GM12801 (cell line): ENCODE measurements around the gene WASF3.

Source experiments
- TF ChIP-seq, protein P1 (sequence below): IDR thresholded peaks from one replicate; pipeline ENCODE4 v1.5.1; 2011; ENCODE audit warnings: control low read depth; ENCODE audit not compliant: insufficient read length; ENCODE audit errors: extremely low read depth

Gene WASF3

DNA sequence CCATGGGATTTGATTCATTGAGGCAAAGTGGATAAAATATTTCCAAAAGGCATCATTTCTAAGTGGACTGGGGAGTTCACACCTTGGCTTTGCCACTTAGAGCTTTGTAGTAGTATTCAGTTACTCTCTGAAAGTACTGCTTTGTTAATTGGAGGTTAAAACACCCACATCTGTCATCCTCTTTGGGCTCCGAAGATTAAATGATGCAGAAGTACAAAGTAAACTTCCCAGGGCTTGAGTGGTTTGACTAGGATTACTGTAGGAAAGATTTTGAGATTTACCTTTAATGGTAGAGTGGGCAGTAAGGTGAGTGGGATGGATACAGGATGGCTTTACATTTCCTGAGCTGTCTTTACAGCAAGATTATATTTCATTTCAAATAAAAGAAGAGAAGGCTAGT, 42.4 kb downstream of the WASF3 start:
- TF ChIP-seq, protein P1, sequence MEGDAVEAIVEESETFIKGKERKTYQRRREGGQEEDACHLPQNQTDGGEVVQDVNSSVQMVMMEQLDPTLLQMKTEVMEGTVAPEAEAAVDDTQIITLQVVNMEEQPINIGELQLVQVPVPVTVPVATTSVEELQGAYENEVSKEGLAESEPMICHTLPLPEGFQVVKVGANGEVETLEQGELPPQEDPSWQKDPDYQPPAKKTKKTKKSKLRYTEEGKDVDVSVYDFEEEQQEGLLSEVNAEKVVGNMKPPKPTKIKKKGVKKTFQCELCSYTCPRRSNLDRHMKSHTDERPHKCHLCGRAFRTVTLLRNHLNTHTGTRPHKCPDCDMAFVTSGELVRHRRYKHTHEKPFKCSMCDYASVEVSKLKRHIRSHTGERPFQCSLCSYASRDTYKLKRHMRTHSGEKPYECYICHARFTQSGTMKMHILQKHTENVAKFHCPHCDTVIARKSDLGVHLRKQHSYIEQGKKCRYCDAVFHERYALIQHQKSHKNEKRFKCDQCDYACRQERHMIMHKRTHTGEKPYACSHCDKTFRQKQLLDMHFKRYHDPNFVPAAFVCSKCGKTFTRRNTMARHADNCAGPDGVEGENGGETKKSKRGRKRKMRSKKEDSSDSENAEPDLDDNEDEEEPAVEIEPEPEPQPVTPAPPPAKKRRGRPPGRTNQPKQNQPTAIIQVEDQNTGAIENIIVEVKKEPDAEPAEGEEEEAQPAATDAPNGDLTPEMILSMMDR: no peak

DNA sequence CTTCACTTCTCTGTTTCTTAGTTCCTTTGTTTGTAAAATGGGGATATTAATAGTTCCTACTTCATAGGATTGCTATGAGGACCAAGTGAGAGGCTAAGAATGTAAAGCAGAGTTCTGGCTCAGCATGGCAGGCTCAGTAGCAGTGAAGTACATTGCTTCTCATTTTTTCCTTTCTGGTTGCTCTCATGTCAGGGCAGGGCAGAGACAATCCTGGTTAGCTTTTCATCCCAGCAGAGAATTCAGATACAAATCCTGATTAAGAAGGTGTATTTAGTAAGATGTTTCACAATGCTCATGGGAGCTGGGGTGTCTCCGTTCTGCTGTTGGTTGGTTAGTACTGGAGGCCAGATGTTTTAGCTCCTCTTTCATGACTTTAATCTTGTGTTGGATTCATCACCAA, 42.9 kb downstream of the WASF3 start:
- TF ChIP-seq, protein P1: no peak

DNA sequence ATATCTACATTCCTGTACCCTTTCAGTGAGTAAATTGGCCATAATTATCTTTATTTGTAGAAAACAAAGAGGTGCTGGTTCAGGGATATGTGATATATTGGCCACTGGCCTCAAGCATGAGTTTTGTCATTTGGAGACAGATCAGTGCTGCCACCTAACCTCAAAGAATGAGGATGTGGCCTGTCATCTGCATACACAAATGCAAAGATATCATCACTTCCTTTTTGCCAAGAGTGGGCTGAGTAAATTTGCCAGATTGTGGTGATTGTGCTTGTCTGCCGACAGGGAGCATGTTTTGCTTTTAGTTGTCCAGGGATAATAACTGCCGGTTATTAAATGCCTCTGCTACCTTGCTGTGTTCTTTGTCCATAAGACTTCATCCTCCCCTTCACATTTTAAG, 44.2 kb downstream of the WASF3 start:
- TF ChIP-seq, protein P1: no peak

DNA sequence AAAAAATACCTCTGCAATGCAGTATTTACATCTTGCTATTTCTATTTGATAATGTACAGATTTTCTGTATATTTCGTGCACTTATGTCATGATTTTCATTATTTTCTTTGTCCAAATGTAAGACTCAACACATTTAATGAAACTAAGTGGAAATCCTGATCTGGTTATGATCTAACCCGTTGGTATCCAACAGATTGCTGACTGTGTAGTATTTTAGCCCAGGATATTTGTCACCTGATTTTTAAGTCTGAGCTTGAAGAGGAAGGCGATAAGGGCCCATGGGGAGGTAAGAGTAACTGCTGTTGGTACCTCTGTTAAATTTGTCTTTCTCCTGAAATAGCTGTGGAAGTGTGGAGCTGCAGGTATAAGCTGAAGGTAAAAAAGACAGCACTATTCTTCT, 45.3 kb downstream of the WASF3 start:
- TF ChIP-seq, protein P1: no peak

DNA sequence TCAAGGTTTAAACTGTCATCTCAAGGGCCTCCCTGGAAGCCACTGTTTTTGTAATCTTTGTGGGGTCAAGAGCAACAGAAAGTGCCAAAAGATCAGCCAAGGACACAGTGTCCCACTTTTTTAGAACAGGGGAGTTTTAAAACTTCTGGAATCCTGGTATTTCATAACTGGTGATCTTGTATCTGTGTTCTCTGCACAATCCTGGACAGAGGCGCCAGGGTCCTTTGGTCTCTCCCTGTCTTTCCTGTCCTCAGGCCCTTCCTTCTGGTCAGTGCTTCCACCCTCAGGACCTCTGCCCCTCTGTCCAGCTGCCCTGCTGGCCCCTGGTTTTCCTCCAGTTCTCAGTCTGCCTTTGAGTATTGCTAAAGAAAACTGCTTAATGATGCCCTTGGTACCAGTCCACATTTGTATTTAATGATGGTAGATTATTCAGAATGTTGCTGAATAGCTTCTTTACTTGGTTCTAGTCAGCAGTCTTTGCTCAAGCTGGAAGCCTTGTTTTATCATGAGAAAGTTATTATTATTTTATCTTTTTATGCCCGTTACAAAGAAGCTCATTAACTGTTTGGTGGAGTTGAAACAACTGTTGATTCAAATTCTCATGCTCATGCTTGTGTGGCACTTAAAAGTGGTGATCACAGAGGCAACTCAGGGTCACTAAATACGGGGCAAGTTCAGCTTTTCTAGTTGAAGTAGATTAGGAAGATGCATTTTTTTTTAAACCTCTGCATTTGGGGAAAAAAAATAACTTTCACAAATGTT, 47.5 kb downstream of the WASF3 start:
- TF ChIP-seq, protein P1: no peak

DNA sequence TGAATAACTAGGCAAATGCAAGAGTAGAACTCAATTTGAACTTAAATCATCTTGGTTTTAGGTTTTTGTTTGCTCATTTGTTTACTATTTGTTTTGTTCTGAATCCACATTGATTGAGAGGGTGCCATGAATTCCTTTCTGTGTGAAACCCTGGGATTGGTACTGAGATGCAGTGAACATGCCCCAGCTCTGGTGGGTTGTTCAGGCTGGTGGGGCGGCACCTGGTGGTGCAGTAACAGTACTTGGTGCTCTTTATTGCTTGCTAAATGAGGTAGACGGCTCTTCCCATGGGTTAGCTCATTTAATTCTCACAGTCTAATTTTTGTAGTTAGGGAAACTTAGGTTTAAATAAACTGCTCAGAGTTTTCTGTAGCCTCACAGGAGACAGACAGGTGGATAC, 48.4 kb downstream of the WASF3 start:
- TF ChIP-seq, protein P1: no peak

DNA sequence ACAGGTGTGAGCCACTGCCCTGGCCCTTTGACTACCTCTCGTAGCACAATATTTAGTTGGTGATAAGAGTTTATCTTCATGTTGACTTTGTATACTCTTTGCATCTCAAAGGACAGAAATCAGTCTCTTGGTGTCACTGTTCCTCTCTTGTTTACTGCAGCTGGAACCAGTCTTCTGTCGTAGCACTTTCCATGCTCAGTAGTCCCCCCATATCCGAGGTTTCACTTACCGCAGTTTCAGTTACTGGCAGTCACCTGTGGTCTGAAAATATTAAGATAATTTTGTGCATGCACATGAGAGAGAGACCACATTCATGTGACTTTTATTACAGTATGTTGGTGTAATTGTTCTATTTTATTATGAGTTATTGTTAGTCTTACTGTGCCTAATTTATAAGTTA, 49.1 kb downstream of the WASF3 start:
- TF ChIP-seq, protein P1: no peak
